HT1080 (cell line): Measurements from ENCODE around the gene C6orf89. TPM values are rescaled to one million over a fixed set of nuclear protein-coding genes. Genes with fewer than 3 reads are reported as not detected.

Experiments
- DNase-seq: peaks from one replicate; pipeline ENCODE4 v3.0.0-alpha.2; 2015; ENCODE audit warnings: low read depth
- total RNA-seq: library from RNA; depleted of rRNA; stranded (reverse); fragments of >200 nt; shearing (Covaris generic); gene quantifications from 2 replicates; pipeline ENCODE4 v1.2.3, GENCODE V29; 2014; rRNA removed

The C6orf89 gene
- total RNA-seq, 1 experiment from 2014 or later: 59.0 TPM

GRCh38 chr6:36967301-36967700 is 81.5 kb downstream of the C6orf89 start:
- no peak for DNase-seq

GRCh38 chr6:36967757-36968156 is 82.0 kb downstream of the C6orf89 start:
- DNase-seq: no peak

- DNase-seq: no peak
These were observed 82.7 kb downstream of the C6orf89 start for GRCh38 chr6:36968266-36968977.

- DNase-seq: no peak
These were observed 83.5 kb downstream of the C6orf89 start for GRCh38 chr6:36969240-36969691.

- DNase-seq: no peak
These were observed 84.5 kb downstream of the C6orf89 start for GRCh38 chr6:36969988-36970891.

GRCh38 chr6:36970892-36971842 is 85.4 kb downstream of the C6orf89 start:
- no peak for DNase-seq

GRCh38 chr6:36971921-36972673 is 86.3 kb downstream of the C6orf89 start:
- no peak for DNase-seq

GRCh38 chr6:36973190-36973589 is 87.4 kb downstream of the C6orf89 start:
- no peak for DNase-seq

GRCh38 chr6:36973647-36974046 is 87.9 kb downstream of the C6orf89 start:
- no peak for DNase-seq

- no peak for DNase-seq
These were observed 89.7 kb downstream of the C6orf89 start for GRCh38 chr6:36975231-36976006.

- DNase-seq: no peak
These were observed 90.2 kb downstream of the C6orf89 start for GRCh38 chr6:36976007-36976264.

GRCh38 chr6:36976509-36976908 is 90.8 kb downstream of the C6orf89 start:
- DNase-seq: no peak

GRCh38 chr6:36976931-36977330 is 91.2 kb downstream of the C6orf89 start:
- no peak for DNase-seq

GRCh38 chr6:36977470-36977941 is 91.8 kb downstream of the C6orf89 start:
- no peak for DNase-seq

Other genes starting within 250 kb of the C6orf89 start
- gene CDKN1A, start 207.2 kb upstream of the C6orf89 start, total RNA-seq: 151 and 200 TPM in 2 replicates
- gene RAB44, start 188.1 kb upstream of the C6orf89 start, total RNA-seq: not detected in 2 replicates
- gene CPNE5, start 46.5 kb upstream of the C6orf89 start, total RNA-seq: 1.3 and 1.5 TPM in 2 replicates
- gene PPIL1, start 11.1 kb upstream of the C6orf89 start, total RNA-seq: 49.7 and 60.3 TPM in 2 replicates
- gene PI16, start 68.8 kb downstream of the C6orf89 start, total RNA-seq: 0.08 TPM in 1 of 2 replicates, not detected in the other
- gene MTCH1, start 100.2 kb downstream of the C6orf89 start, total RNA-seq: 263 and 264 TPM in 2 replicates
- 0.08 TPM in 1 of 2 replicates, not detected in the other for gene FGD2, start 119.7 kb downstream of the C6orf89 start, total RNA-seq